Measurements from ENCODE around the gene IL9R. TPM values are rescaled to one million over a fixed set of nuclear protein-coding genes. Genes with fewer than 3 reads are reported as not detected.
"Not testable (repeated sequence)": the region's sequence is repeated elsewhere in the genome, so short reads cannot be mapped to it uniquely, and the experiment has no call there.

IL9R gene
- total RNA-seq, 1 donor from 2014 or later = not detected

- intact Hi-C loops (cut with DNase I); DNase-seq (ENCODE audit: low spot score); ATAC-seq: not testable (repeated sequence)
These were observed 25.5 kb downstream of the IL9R start for GRCh38 chrX:156023002-156023401.

GRCh38 chrX:156024949-156025492 lies 27.5 kb downstream of the IL9R start:
- ATAC-seq; intact Hi-C loops (cut with DNase I); DNase-seq (ENCODE audit: low spot score): not testable (repeated sequence)

GRCh38 chrX:156028653-156029237 lies 31.2 kb downstream of the IL9R start:
- DNase-seq (ENCODE audit: low spot score); intact Hi-C loops (cut with DNase I): not testable (repeated sequence)

GRCh38 chrX:156029296-156029695 lies 31.8 kb downstream of the IL9R start:
- ATAC-seq; intact Hi-C loops (cut with DNase I); DNase-seq (ENCODE audit: low spot score): not testable (repeated sequence)

More at GRCh38 chrX:156028653-156029237, 31.2 kb downstream of the IL9R start:
- ATAC-seq = not testable (repeated sequence)

- ATAC-seq = peak; percentile 36
- DNase-seq (ENCODE audit: low spot score); intact Hi-C loops (cut with DNase I): not testable (repeated sequence)
These were observed 32.4 kb downstream of the IL9R start for GRCh38 chrX:156029707-156030442.

- ATAC-seq; intact Hi-C loops (cut with DNase I): not testable (repeated sequence)
These were observed 33.0 kb downstream of the IL9R start for GRCh38 chrX:156030474-156030873.

More at GRCh38 chrX:156030474-156030873, 33.0 kb downstream of the IL9R start:
- not testable (repeated sequence) for DNase-seq (ENCODE audit: low spot score)

Other genes starting within 250 kb of the IL9R start
- gene VAMP7, start 116.4 kb upstream of the IL9R start, total RNA-seq = 35.0 TPM

Measured in sciatic nerve (tissue), 2 donors.